Bronchial epithelial cell (primary cell): ENCODE results near the gene PTPRN2. TPM values are rescaled to one million over a fixed set of nuclear protein-coding genes. Genes with fewer than 3 reads are reported as not detected.

Experiments
- DNase-seq: peaks from one replicate; pipeline ENCODE4 v3.0.0-alpha.2; 2010; ENCODE audit warnings: low read depth
- FAIRE-seq: peaks from 2 replicates; lab custom pipeline; 2011; peaks lifted over from hg19 to GRCh38; lab: Jason Lieb, UNC
- H3K27me3 ChIP-seq: 2 replicates; pipeline ENCODE4 v1.5.1; 2011; ENCODE audit warnings: low read length; ENCODE audit not compliant: control insufficient read depth, insufficient read depth
- H3K36me3 ChIP-seq: 2 replicates; pipeline ENCODE4 v1.5.1; 2011; ENCODE audit warnings: low read length; ENCODE audit not compliant: control insufficient read depth, insufficient read depth
- H3K4me3 ChIP-seq: 2 replicates; pipeline ENCODE4 v1.5.1; 2011; ENCODE audit warnings: mild to moderate bottlenecking, low read depth, low read length, control low read depth
- CTCF ChIP-seq: IDR thresholded peaks from 2 replicates; pipeline ENCODE4 v1.5.1; 2011; ENCODE audit warnings: mild to moderate bottlenecking, moderate library complexity, low read length, control low read depth, inconsistent platforms; ENCODE audit not compliant: insufficient read depth, severe bottlenecking
- total RNA-seq: library from RNA; depleted of rRNA; stranded (reverse); fragments of >200 nt; gene quantifications from 2 replicates; pipeline ENCODE4 v1.2.1, GENCODE V29; 2014

Gene PTPRN2
- total RNA-seq, 1 donor from 2014 or later = 1.1 TPM

- FAIRE-seq = no peak
- TF ChIP-seq CTCF = no peak
- Histone ChIP-seq H3K4me3 (no peak overlapping the region), H3K27me3 (no peaks in the 10 kb centered on the region), H3K36me3 (no peaks in the 10 kb centered on the region)
- DNase-seq = no peak
Observed at GRCh38 chr7:158183431-158183830, 404.2 kb downstream of the PTPRN2 start.

GRCh38 chr7:158176561-158177173 is 411.0 kb downstream of the PTPRN2 start:
- no peaks in the 10 kb centered on the region for H3K36me3 ChIP-seq
- FAIRE-seq (no peak), DNase-seq (no peak)
- TF ChIP-seq CTCF = no peak
- no peaks in the 10 kb centered on the region for H3K27me3 ChIP-seq
- no peak overlapping the region for H3K4me3 ChIP-seq

- FAIRE-seq (no peak), DNase-seq (no peak)
- Histone ChIP-seq H3K27me3 (no peaks in the 10 kb centered on the region), H3K36me3 (no peaks in the 10 kb centered on the region), H3K4me3 (no peak overlapping the region)
- no peak for TF ChIP-seq CTCF
Observed at GRCh38 chr7:158175779-158176178, 411.8 kb downstream of the PTPRN2 start.

- TF ChIP-seq CTCF = no peak
- Histone ChIP-seq H3K27me3 (no peaks in the 10 kb centered on the region), H3K36me3 (no peaks in the 10 kb centered on the region), H3K4me3 (no peak overlapping the region)
- DNase-seq (no peak), FAIRE-seq (no peak)
Observed at GRCh38 chr7:158174947-158175346, 412.7 kb downstream of the PTPRN2 start.

GRCh38 chr7:158167373-158167772 is 420.2 kb downstream of the PTPRN2 start:
- no peak overlapping the region for H3K4me3 ChIP-seq
- DNase-seq (no peak), FAIRE-seq (no peak)
- no peaks in the 10 kb centered on the region for H3K27me3 ChIP-seq
- no peaks in the 10 kb centered on the region for H3K36me3 ChIP-seq
- TF ChIP-seq CTCF = no peak
